Fibroblast of the conjunctiva (primary cell): ENCODE data around the gene TNC.

Experiments used
- DNase-seq: peaks from one replicate; pipeline ENCODE4 v3.0.0-alpha.2; 2010; ENCODE audit warnings: low read depth

Gene TNC

GRCh38 chr9:115010874-115011273 lies 107.1 kb downstream of the TNC start:
- DNase-seq = no peak

DNA sequence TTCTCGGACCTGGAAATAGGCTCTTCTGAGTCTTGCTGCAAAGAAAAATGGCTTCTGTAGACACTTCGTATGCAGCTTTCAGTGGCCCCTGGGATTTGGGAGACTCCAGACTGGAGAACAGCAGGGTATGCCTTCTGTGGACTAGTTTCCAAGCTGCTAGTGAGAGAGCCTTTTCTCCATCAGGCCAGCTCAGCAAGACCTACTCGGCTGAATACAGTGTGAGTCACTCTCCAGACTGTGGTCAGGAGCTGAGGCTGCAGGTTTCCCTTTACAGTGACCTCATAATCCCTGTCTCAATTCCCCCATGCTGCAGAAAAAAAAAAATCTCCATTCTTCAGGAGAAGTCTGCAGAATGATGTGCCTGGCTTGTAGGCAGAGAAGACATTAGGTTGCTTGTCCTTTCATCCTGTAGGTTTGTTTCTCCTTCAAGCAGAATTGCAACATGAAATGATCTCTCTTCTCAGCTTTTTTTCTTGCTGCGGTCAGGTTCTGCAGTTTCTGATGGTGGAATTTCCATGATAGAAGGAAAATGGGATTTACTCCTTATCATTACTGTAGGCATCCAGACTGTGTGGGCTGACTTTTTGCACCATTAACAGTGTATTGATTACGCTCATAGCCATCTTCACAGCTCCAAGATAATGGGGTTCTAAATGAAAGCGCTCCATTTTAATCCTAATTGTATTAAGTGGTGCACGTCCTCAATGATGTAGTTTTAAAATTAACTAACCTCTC lies 109.3 kb downstream of the TNC start:
- DNase-seq = no peak

GRCh38 chr9:115006660-115007059 lies 111.3 kb downstream of the TNC start:
- DNase-seq = no peak

GRCh38 chr9:115005322-115005721 lies 112.6 kb downstream of the TNC start:
- no peak for DNase-seq

DNA sequence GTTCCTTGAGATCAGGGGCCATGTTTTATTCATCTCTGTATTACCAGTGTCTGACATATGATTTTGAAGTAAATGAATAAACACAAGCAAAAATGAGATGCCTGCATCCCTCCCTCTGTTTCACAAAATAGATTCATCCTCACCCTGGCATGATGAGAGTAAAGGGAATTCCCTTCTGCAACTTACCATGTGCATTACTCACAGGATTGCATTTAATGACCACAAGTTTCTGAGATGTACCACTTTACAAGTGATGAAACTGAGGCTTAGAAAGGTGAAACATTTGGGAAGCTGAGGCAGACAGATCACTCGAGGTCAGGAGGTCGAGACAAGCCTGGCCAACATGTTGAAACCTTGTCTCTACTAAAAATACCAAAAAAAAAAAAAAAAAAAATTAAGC lies 113.4 kb downstream of the TNC start:
- no peak for DNase-seq

GRCh38 chr9:115002371-115003120 lies 115.4 kb downstream of the TNC start:
- no peak for DNase-seq

DNA sequence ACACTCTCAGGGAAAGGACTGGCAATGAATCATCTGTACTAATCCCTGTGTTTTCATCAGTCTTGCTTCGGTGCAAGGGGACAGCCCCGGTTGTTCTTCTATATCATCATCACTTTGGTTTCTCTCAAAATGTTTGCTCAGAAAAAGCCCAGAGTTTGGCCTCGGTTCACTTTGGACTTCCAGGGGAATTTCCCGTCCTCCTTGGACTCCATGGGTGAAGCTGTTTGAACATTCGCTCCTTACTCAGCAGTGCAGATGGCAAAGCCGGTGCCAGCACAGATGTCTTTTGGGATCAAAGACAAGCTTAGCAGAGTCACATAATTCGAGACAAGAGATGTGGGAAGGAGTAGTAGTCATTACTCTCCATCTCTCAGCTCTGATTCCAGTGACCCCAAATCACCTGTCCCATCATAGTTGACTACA lies 117.7 kb downstream of the TNC start:
- DNase-seq = no peak

GRCh38 chr9:114998326-114998725 lies 119.6 kb downstream of the TNC start:
- no peak for DNase-seq

DNA sequence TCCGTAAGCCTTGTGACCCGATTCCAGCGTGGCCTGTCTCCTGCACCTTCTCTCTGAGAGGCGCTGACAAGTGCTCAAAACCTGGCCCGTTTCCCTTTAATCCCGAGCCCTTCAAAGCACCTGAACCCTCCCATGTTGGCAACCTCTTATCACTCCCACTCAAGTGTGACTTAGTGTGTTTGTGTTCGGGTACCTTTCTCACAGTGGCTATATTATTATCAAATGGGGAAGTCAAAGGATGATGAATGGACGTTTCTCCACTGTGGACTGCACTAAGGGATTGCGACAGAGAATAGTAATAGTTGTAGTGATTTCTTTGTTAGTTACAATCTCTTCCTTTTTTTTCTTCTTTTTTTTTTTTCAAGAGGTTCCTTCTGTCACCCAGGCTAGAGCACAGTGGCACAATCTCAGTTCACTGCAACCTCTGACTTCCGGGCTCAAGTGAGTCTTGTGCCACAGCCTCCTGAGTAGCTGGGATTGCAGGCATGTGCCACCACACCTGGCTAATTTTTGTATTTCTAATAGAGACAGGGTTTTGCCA lies 122.2 kb downstream of the TNC start:
- no peak for DNase-seq

- DNase-seq = no peak
Observed at GRCh38 chr9:114994768-114995167, 123.2 kb downstream of the TNC start.

DNA sequence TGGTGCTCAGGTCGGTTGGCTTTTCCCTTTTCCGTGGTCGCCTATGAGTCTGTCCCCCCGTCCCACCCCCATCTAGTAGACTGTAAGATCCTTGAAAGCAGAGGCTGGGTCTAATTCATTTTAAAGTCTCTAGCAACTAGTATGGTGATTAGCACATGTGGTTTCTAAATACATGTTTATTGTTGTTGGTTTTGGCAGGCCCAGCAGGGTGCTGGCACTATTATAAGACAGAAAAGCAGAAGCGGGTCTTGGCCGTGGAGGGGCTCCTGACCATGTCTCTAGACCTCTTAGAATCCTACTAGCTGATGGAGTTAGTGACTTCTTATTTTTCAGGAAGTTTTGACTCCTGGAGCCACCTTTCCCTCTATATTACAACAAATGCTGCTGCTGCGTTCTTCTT lies 126.1 kb downstream of the TNC start:
- DNase-seq = no peak

DNA sequence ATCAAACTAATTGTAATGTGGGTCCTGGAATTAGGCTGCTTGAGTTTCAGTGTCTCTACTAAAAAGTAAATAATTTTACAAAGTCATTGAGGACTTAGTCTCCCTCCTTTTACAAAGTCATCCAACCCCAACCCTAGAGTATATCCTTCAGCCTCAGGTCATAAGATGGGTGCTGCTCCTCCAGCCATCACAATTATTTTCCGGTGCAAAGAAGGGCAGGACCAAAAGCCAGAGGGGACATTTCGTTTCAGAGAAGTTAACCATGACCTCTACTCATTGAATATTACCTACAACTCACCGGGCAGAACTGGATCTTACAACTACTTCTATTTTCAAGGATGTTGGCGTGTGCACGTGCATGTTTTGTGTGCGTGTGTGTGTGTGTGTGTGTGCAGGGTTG lies 127.1 kb downstream of the TNC start:
- DNase-seq = no peak

- DNase-seq = no peak
Observed at GRCh38 chr9:114989600-114990410, 128.2 kb downstream of the TNC start.

GRCh38 chr9:114988962-114989599 lies 128.9 kb downstream of the TNC start:
- DNase-seq = no peak

GRCh38 chr9:114987116-114987515 lies 130.8 kb downstream of the TNC start:
- no peak for DNase-seq

DNA sequence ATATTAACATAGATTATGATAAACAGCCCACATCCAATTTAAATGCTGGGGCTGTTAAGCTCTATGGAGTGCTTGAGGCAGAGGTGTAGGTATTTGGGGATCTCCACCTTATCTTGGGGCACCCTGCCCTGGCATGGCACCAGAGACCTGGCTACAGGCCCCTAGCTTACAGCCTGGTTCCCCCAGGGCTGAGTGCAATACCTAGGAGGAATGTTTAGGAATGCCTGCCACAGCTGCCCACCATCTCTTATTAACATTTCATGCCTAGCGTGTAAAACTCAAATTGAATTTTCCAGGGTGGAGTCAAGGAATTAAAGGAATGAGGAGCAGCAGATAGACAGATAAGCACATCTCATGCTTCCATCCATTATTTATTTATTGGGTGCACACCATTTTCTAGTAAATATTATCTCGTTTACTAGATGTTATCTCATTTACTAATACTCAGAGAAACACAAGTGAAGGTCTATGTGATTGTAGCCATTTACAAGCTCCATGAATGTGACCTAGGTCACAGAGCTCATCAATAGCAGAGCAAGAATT lies 131.9 kb downstream of the TNC start:
- no peak for DNase-seq

DNA sequence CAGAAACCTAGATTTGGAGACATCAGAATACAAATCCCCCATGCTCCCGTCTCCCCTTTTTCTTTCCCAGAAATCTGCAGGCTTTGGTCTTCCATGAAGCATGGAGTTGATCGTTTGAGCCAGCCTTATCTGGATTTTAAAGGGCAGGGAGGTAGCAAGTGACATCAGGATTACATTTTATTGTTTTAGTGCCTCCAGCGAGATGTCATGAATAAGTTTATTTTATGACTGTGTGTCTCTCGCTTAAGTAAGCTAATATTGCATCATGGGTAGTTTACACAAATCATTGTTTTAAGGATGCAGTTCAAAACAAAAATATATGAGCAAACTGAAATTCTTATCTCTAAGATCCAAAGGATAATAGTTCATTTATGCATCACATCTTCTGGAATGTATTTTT lies 136.9 kb downstream of the TNC start:
- DNase-seq = no peak

GRCh38 chr9:114973216-114973615 lies 144.7 kb downstream of the TNC start:
- no peak for DNase-seq

DNA sequence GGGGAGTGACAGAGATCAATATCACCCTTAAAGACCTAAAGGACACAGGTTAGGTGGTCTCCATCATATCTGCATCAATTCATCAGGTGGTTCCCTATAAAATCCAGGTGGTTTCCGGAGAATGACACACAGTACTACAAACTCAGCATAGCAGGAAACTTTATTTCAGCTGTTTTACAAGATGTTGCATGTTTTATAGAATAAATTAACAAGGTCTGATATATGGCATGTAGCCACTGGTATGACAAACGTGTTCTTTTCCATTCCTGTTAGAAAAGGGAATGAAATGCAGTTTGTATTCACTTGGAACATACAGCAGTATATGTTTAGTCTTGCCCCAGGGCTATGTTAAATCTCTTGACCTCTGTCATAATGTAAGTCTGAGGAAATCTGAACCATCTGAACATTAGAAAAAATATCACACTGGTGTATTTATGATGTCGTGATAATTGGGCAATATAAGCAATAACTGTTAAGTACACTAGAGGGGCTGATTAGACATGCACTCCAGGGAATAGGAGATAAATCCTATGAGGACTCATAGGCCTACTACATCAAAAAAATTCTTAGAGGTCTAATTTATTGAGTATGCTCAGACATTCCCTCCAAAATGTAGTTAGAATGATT lies 145.3 kb downstream of the TNC start:
- no peak for DNase-seq
